Right lobe of liver (tissue), 4 donors: Measurements from ENCODE around the gene GRAP.
"Not testable (repeated sequence)": the region's sequence is repeated elsewhere in the genome, so short reads cannot be mapped to it uniquely, and the experiment has no call there.

Source experiments
- POLR2A ChIP-seq: fragments of 450-650 bp; IDR thresholded peaks from one replicate; pipeline ENCODE4 v1.6.1; 2017; ENCODE audit warnings: antibody characterized with exemption, mild to moderate bottlenecking
- TF ChIP-seq, protein P1 (sequence below), 4 donors: fragments of 200-600 bp in 3 of 4; fragments of 450-650 bp in 1 of 4; IDR thresholded peaks; one replicate each; pipeline versions ENCODE4 v1.5.1 to v1.8.0; 2016 to 2022; ENCODE audit warnings: antibody characterized with exemption in 4 of 4, mild to moderate bottlenecking in 2 of 4
- donor health status: DM: no; HTN: no; CAD: no.
- donor health status: DM: no; HTN: no; CAD: no.
- donor health status: DM: no; HTN: yes; CAD: no.

DNA sequence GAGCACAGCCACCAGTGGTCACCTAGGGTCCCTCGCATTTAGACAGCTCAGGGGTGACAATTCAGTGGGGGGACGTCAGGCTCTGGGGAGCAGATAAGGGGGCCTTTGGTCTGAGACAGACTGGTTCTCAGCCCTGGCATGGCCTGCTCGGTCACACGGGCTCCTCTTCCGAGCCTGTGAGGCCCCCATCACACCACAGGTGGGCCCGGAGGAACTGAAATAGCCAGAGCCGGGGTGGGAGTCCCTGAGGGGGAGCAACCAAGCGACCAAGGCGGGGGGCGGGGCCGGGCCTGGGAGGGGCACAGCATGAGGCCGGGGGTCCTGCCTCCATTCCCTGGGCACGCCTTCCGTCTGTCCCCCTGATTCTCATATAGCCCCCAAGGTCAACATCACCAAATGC lies 4.4 kb downstream of the GRAP start:
- TF ChIP-seq, protein P1, sequence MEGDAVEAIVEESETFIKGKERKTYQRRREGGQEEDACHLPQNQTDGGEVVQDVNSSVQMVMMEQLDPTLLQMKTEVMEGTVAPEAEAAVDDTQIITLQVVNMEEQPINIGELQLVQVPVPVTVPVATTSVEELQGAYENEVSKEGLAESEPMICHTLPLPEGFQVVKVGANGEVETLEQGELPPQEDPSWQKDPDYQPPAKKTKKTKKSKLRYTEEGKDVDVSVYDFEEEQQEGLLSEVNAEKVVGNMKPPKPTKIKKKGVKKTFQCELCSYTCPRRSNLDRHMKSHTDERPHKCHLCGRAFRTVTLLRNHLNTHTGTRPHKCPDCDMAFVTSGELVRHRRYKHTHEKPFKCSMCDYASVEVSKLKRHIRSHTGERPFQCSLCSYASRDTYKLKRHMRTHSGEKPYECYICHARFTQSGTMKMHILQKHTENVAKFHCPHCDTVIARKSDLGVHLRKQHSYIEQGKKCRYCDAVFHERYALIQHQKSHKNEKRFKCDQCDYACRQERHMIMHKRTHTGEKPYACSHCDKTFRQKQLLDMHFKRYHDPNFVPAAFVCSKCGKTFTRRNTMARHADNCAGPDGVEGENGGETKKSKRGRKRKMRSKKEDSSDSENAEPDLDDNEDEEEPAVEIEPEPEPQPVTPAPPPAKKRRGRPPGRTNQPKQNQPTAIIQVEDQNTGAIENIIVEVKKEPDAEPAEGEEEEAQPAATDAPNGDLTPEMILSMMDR (IDR thresholded peaks at IDR 0.05) = not testable (repeated sequence)
- not testable (repeated sequence) for TF ChIP-seq POLR2A
